ENCODE measurements around the gene ATF3. TPM values are rescaled to one million over a fixed set of nuclear protein-coding genes. Genes with fewer than 3 reads are reported as not detected.

The ATF3 gene
- total and polyA plus RNA-seq, 3 experiments from 2014 or later: 58.8 to 59.0 TPM; not detected in 1

DNA sequence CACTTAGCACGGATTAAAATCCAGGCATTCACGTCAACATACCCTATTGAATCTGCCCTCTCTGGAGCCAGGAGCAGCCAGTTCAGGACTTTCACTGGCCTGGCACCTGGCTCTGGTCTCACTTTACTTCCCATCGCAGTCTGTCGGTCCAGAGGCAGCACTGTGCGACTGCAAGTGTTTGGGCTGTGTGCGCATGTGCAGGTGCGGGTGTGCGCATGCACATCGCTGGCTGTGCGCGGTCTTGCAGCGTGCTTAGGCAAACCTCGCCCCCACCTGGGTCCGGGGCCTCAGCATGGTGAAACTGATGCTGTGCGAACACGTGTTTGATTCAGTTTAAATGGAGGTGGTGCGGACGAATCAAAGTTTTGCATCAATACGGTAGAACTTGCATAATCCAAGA, 38.0 kb downstream of the ATF3 start:
- ChIA-PET POLR2A (no interaction called here), CTCF (no interaction called here)
- H3K4me1 Mint-ChIP-seq: no peaks in the 10 kb centered on the region
- no peak overlapping the region for H3K27ac Mint-ChIP-seq
- Histone ChIP-seq H3K27ac (ENCODE audit: low read depth, low read length) (no peak overlapping the region), H3K27me3 (ENCODE audit: insufficient read depth, low read length, poor library complexity, severe bottlenecking) (peaks cover 10% of the 10 kb centered on the region), H3K9me3 (ENCODE audit: low read length) (no peaks in the 10 kb centered on the region), H3K36me3 (ENCODE audit: insufficient read depth, low read length) (no peaks in the 10 kb centered on the region), H3K4me3 (ENCODE audit: low read length) (no peak overlapping the region), H3K4me1 (ENCODE audit: insufficient read depth, low read length) (no peaks in the 10 kb centered on the region)
- no peak for DNase-seq
- H3K27me3 Mint-ChIP-seq: peaks cover 9 to 16% of the 10 kb centered on the region in 2 donors
- no peaks in the 10 kb centered on the region for H3K9me3 Mint-ChIP-seq
- no peaks in the 10 kb centered on the region for H3K36me3 Mint-ChIP-seq
- H3K4me3 Mint-ChIP-seq: no peak overlapping the region

DNA sequence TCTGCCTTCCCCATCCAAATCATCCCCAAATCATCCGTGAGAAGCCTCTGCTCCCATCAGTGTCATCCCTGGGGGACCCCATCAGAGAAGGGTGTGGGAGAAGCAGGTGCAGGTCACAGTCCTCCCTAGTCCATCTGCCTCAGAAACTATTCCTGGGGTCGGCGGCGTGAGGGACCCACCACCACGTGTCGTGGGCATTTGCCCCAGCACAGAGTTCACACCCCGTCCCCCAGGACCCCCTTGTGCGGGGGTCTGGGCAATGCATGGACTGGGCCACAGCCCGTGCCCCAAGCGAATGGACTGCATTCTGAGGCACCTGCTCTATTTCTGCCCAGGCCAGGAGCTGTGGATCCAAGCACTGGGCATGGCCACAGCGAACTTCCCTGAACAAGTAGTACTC, 38.4 kb downstream of the ATF3 start:
- H3K27ac ChIP-seq (ENCODE audit: low read depth, low read length): no peak overlapping the region
- CTCF ChIA-PET: interaction anchor here (1.2 kb wide), 1 partner anchor 170 kb away, joined by 3 read pairs; no protein-coding TSS in a partner anchor
- POLR2A ChIA-PET: no interaction called here

DNA sequence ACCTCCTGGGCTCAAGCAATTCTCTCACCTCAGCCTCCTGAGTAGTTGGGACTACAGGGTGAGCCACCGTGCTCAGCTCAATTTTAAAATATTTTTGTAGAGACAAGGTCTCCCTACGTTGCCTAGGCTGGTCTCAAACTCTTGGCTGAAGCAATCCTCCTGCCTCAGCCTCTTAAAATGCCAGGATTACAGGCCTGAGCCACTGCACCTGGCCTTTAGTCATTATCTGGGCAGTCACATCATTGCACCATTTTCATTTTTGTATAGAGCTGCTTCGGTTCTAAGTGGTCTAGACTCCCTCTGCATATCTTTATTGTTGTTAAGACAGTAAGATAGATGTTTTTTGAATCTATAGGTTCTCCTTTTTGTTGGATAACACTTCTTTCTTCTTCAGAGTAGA, 39.9 kb downstream of the ATF3 start:
- no peak overlapping the region for H3K4me3 Mint-ChIP-seq
- CTCF ChIA-PET: interaction anchor here (1.2 kb wide), 1 partner anchor 171 kb away, joined by 3 read pairs; no protein-coding TSS in a partner anchor
- no peak overlapping the region for H3K27ac ChIP-seq (ENCODE audit: low read depth, low read length)
- H3K27ac Mint-ChIP-seq: no peak overlapping the region
- no peak overlapping the region for H3K4me3 ChIP-seq (ENCODE audit: low read length)
- H3K4me1 Mint-ChIP-seq: no peaks in the 10 kb centered on the region
- no peaks in the 10 kb centered on the region for H3K9me3 ChIP-seq (ENCODE audit: low read length)
- peaks cover 4% of the 10 kb centered on the region for H3K27me3 ChIP-seq (ENCODE audit: insufficient read depth, low read length, poor library complexity, severe bottlenecking)
- no peaks in the 10 kb centered on the region for H3K4me1 ChIP-seq (ENCODE audit: insufficient read depth, low read length)
- H3K36me3 ChIP-seq (ENCODE audit: insufficient read depth, low read length): no peaks in the 10 kb centered on the region
- peaks cover 9% of the 10 kb centered on the region in 2 donors for H3K27me3 Mint-ChIP-seq
- H3K36me3 Mint-ChIP-seq: no peaks in the 10 kb centered on the region
- POLR2A ChIA-PET: no interaction called here
- no peaks in the 10 kb centered on the region for H3K9me3 Mint-ChIP-seq
- DNase-seq: no peak

More for the DNA sequence above, 38.4 kb downstream of the ATF3 start:
- no peaks in the 10 kb centered on the region for H3K4me1 Mint-ChIP-seq
- H3K27ac Mint-ChIP-seq: peak overlapping the region in 1 of 8 donors; percentile 47
- peaks cover 9 to 18% of the 10 kb centered on the region in 2 donors for H3K27me3 Mint-ChIP-seq
- no peaks in the 10 kb centered on the region for H3K9me3 ChIP-seq (ENCODE audit: low read length)
- no peaks in the 10 kb centered on the region for H3K36me3 Mint-ChIP-seq
- H3K4me3 ChIP-seq (ENCODE audit: low read length): no peak overlapping the region
- H3K36me3 ChIP-seq (ENCODE audit: insufficient read depth, low read length): no peaks in the 10 kb centered on the region
- H3K27me3 ChIP-seq (ENCODE audit: insufficient read depth, low read length, poor library complexity, severe bottlenecking): peaks cover 10% of the 10 kb centered on the region
- no peaks in the 10 kb centered on the region for H3K9me3 Mint-ChIP-seq
- no peak overlapping the region for H3K4me3 Mint-ChIP-seq
- DNase-seq: no peak
- H3K4me1 ChIP-seq (ENCODE audit: insufficient read depth, low read length): no peaks in the 10 kb centered on the region

DNA sequence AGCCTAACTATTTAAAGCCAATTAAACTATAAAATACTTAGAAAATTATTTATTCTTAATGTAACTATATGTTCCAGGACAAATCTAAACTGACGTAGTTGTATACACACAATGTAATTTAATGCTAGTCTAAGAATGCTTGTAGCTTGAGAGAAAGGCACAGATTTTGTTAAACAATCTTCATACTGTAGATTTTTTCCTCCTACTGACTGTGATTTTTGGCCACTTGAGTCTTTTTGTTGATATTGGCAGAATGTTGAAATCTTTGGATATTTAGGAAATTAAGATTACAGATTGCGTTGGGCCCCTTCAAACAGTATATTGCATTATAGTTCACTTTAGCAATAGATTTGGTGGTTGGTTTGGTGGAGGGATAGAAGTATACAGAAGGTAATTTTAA, 40.5 kb downstream of the ATF3 start:
- Mint-ChIP-seq H3K9me3 (no peaks in the 10 kb centered on the region), H3K4me3 (no peak overlapping the region), H3K36me3 (no peaks in the 10 kb centered on the region), H3K27ac (no peak overlapping the region), H3K4me1 (no peaks in the 10 kb centered on the region), H3K27me3 (peaks cover 9 to 13% of the 10 kb centered on the region in 2 donors)
- CTCF ChIA-PET: interaction anchor here (1.2 kb wide), 1 partner anchor 16 kb away, joined by 3 read pairs; no protein-coding TSS in a partner anchor
- Histone ChIP-seq H3K4me3 (ENCODE audit: low read length) (no peak overlapping the region), H3K36me3 (ENCODE audit: insufficient read depth, low read length) (no peaks in the 10 kb centered on the region), H3K9me3 (ENCODE audit: low read length) (no peaks in the 10 kb centered on the region), H3K27ac (ENCODE audit: low read depth, low read length) (no peak overlapping the region), H3K27me3 (ENCODE audit: insufficient read depth, low read length, poor library complexity, severe bottlenecking) (peaks cover 4% of the 10 kb centered on the region), H3K4me1 (ENCODE audit: insufficient read depth, low read length) (no peaks in the 10 kb centered on the region)
- POLR2A ChIA-PET: no interaction called here
- no peak for DNase-seq

DNA sequence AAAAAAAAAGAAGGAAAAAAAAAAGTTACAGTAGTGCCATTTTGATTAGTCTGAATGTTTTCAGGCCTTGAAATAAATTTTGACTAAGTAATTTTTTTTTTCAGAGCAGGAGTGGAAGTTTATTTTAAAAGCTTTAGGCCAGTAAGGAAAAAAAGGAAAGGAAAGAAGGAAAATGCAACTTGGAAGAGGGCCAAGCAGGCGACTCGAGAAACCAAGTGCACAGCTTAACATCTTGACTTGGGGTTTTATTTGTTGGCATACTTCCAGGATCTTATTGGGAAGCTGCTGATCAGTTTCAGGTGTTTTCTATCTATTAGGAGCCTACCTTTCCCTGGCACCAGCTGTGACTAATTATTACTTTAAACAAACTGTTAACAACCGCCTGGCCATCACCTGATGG, 41.7 kb downstream of the ATF3 start:
- Histone ChIP-seq H3K4me3 (ENCODE audit: low read length) (no peak overlapping the region), H3K9me3 (ENCODE audit: low read length) (no peaks in the 10 kb centered on the region), H3K27ac (ENCODE audit: low read depth, low read length) (no peak overlapping the region), H3K4me1 (ENCODE audit: insufficient read depth, low read length) (no peaks in the 10 kb centered on the region), H3K36me3 (ENCODE audit: insufficient read depth, low read length) (no peaks in the 10 kb centered on the region), H3K27me3 (ENCODE audit: insufficient read depth, low read length, poor library complexity, severe bottlenecking) (peaks cover 4% of the 10 kb centered on the region)
- Mint-ChIP-seq H3K27ac (no peak overlapping the region), H3K4me3 (no peak overlapping the region), H3K9me3 (no peaks in the 10 kb centered on the region), H3K27me3 (peaks cover 9 to 24% of the 10 kb centered on the region in 2 donors), H3K36me3 (no peaks in the 10 kb centered on the region), H3K4me1 (no peaks in the 10 kb centered on the region)
- ChIA-PET CTCF (interaction anchor here (0.8 to 1.3 kb wide), 3 partner anchors 14 to 171 kb away, joined by 3 to 5 read pairs (median 3); no protein-coding TSS in a partner anchor), POLR2A (no interaction called here)
- no peak for DNase-seq

DNA sequence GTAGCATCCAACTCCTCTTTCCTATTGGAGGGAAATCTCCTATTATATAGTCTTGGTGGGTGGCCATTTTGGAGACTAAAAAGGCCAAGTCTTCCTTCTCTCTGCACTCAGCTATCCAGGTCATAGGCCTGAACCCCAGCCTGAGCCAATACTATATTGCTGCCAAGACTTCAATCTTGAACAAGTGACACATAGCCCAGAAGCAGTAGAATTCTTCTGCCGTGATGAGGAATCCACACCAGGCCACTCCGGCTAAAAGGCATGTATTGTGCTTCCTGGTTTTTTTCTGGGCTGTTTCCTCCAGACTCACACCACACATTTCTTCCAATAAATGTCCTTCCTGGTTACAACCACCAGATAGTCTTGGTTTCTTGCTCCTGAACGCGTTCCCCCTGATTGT, 43.0 kb downstream of the ATF3 start:
- peaks cover 10 to 25% of the 10 kb centered on the region in 2 donors for H3K27me3 Mint-ChIP-seq
- ChIA-PET CTCF (interaction anchor here (1.3 kb wide), 1 partner anchor 16 kb away, joined by 5 read pairs; no protein-coding TSS in a partner anchor), POLR2A (no interaction called here)

DNA sequence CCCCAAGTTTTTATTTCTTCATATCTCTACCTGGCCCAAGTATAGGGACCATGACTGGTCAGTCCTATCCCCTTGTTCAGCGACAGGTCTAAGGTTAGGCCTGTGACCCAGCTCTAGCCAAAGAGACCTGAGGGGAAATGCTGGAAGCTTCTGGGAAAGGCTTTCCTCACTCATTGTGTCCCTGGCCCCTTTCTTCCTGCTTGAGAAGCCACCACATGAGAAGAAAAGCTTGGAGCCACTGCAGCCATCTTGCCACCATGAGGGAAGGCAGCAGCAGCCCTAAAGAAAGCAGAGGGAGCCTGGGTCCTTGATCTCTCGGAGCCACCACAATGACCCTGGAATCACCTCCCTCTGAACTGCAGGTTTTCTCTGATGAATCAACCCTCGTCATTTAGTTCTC, 43.4 kb downstream of the ATF3 start:
- Mint-ChIP-seq H3K4me1 (no peaks in the 10 kb centered on the region), H3K4me3 (no peak overlapping the region), H3K36me3 (no peaks in the 10 kb centered on the region), H3K27me3 (peaks cover 10 to 25% of the 10 kb centered on the region in 2 donors), H3K9me3 (no peaks in the 10 kb centered on the region), H3K27ac (no peak overlapping the region)
- no peaks in the 10 kb centered on the region for H3K4me1 ChIP-seq (ENCODE audit: insufficient read depth, low read length)
- ChIA-PET POLR2A (no interaction called here), CTCF (no interaction called here)
- DNase-seq: no peak
- no peaks in the 10 kb centered on the region for H3K9me3 ChIP-seq (ENCODE audit: low read length)
- no peaks in the 10 kb centered on the region for H3K36me3 ChIP-seq (ENCODE audit: insufficient read depth, low read length)
- H3K4me3 ChIP-seq (ENCODE audit: low read length): no peak overlapping the region
- no peak overlapping the region for H3K27ac ChIP-seq (ENCODE audit: low read depth, low read length)
- H3K27me3 ChIP-seq (ENCODE audit: insufficient read depth, low read length, poor library complexity, severe bottlenecking): no peaks in the 10 kb centered on the region

More for the DNA sequence above, 43.0 kb downstream of the ATF3 start:
- no peak for DNase-seq
- no peaks in the 10 kb centered on the region for H3K4me1 ChIP-seq (ENCODE audit: insufficient read depth, low read length)
- H3K27ac ChIP-seq (ENCODE audit: low read depth, low read length): no peak overlapping the region
- H3K27me3 ChIP-seq (ENCODE audit: insufficient read depth, low read length, poor library complexity, severe bottlenecking): peaks cover 3% of the 10 kb centered on the region
- Mint-ChIP-seq H3K4me3 (no peak overlapping the region), H3K9me3 (no peaks in the 10 kb centered on the region), H3K36me3 (no peaks in the 10 kb centered on the region), H3K4me1 (no peaks in the 10 kb centered on the region), H3K27ac (no peak overlapping the region)
- H3K9me3 ChIP-seq (ENCODE audit: low read length): no peaks in the 10 kb centered on the region
- H3K36me3 ChIP-seq (ENCODE audit: insufficient read depth, low read length): no peaks in the 10 kb centered on the region
- H3K4me3 ChIP-seq (ENCODE audit: low read length): no peak overlapping the region

DNA sequence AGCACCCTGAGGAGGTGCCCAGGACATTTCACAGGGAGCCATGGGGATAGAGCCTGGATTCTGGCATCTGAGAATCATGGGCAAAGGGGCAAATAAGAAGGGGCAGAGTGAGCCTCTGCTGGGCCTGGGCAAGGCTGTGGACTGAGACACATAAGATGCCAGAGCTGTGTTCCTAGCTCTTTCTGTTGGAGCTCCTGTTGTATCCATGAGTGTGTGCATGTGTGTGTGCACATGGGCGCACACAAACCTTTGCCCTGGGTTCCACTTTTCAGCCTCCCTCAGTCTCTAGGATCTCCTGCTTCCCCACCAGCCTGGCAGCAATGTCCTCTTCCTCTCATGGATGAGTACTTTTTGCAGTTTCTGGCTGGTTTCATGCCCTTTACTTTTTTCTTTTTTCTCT, 44.0 kb downstream of the ATF3 start:
- H3K27ac Mint-ChIP-seq: no peak overlapping the region

More for the DNA sequence above, 44.0 kb downstream of the ATF3 start:
- no peaks in the 10 kb centered on the region for H3K9me3 Mint-ChIP-seq
- Histone ChIP-seq H3K4me1 (ENCODE audit: insufficient read depth, low read length) (no peaks in the 10 kb centered on the region), H3K27ac (ENCODE audit: low read depth, low read length) (no peak overlapping the region), H3K27me3 (ENCODE audit: insufficient read depth, low read length, poor library complexity, severe bottlenecking) (no peaks in the 10 kb centered on the region), H3K9me3 (ENCODE audit: low read length) (no peaks in the 10 kb centered on the region), H3K36me3 (ENCODE audit: insufficient read depth, low read length) (no peaks in the 10 kb centered on the region), H3K4me3 (ENCODE audit: low read length) (no peak overlapping the region)
- peaks cover 12 to 29% of the 10 kb centered on the region in 2 donors for H3K27me3 Mint-ChIP-seq
- DNase-seq: no peak
- ChIA-PET CTCF (interaction anchor here (0.6 kb wide), 1 partner anchor 12 kb away, joined by 3 read pairs; no protein-coding TSS in a partner anchor), POLR2A (no interaction called here)
- H3K4me3 Mint-ChIP-seq: no peak overlapping the region
- H3K4me1 Mint-ChIP-seq: no peaks in the 10 kb centered on the region
- no peaks in the 10 kb centered on the region for H3K36me3 Mint-ChIP-seq

Measured in CD8-positive, alpha-beta memory T cell (primary cell).